ENCODE measurements around the gene CERS1. TPM values are rescaled to one million over a fixed set of nuclear protein-coding genes. Genes with fewer than 3 reads are reported as not detected.

Gene CERS1
- total and polyA plus RNA-seq, 4 donors, result 0.28 TPM; not detected in 3

- DNase-seq (ENCODE audit: low spot score), result no peak
- no peaks in the 10 kb centered on the region for H3K36me3 ChIP-seq (ENCODE audit: control insufficient read depth in 4 of 4, insufficient read depth in 3 of 4, low read depth in 1 of 4, low read length in 3 of 4)
- H3K9me3 ChIP-seq (ENCODE audit: control insufficient read depth in 4 of 4, low read length in 3 of 4), result no peaks in the 10 kb centered on the region
- H3K9ac ChIP-seq (ENCODE audit: low read depth in 1 of 2, low read length in 2 of 2), result no peak overlapping the region
- no peak overlapping the region for H3K27ac ChIP-seq (ENCODE audit: low read depth in 1 of 2, low read length in 2 of 2)
- no peak overlapping the region for H3K4me3 ChIP-seq (ENCODE audit: low read depth in 1 of 3, low read length in 3 of 3)
- WGBS, result 78% methylated on average over 10 of the region's 10 CpGs
- H3K27me3 ChIP-seq (ENCODE audit: control insufficient read depth in 4 of 4, insufficient read depth in 4 of 4, low read length in 3 of 4), result peaks cover 0 to 2% (median 0%) of the 10 kb centered on the region in 4 donors
- TF ChIP-seq HNF4G (IDR thresholded peaks at IDR 0.05), result no peak
- no peak for TF ChIP-seq HNF4A (conservative IDR thresholded peaks at IDR 0.05)
- no peak for TF ChIP-seq RXRA (IDR thresholded peaks at IDR 0.05)
- TF ChIP-seq REST (IDR thresholded peaks at IDR 0.05), result no peak
- no peak for TF ChIP-seq CTCF (IDR thresholded peaks at IDR 0.05; ENCODE audit: low read depth, low read length, missing input control)
- TF ChIP-seq ZBTB33 (IDR thresholded peaks at IDR 0.05), result no peak
- TF ChIP-seq FOXA2 (IDR thresholded peaks at IDR 0.05), result no peak
- TF ChIP-seq EGR1 (IDR thresholded peaks at IDR 0.05; ENCODE audit: low read depth in 2 of 2), result no peak
- no peak for TF ChIP-seq NR2F2 (IDR thresholded peaks at IDR 0.05)
- TF ChIP-seq JUND (IDR thresholded peaks at IDR 0.05), result no peak
- no peak for TF ChIP-seq ATF3 (IDR thresholded peaks at IDR 0.05)
- TF ChIP-seq MAX (IDR thresholded peaks at IDR 0.05), result no peak
- TF ChIP-seq GABPA (IDR thresholded peaks at IDR 0.05 in 1 of 2, conservative IDR thresholded peaks at IDR 0.05 in 1 of 2), result no peak
- TF ChIP-seq TAF1 (conservative IDR thresholded peaks at IDR 0.05), result no peak
- TF ChIP-seq YY1 (IDR thresholded peaks at IDR 0.05), result no peak
- TF ChIP-seq FOXA1 (IDR thresholded peaks at IDR 0.05), result no peak
- peaks cover 0 to 5% (median 3%) of the 10 kb centered on the region in 4 donors for H3K4me1 ChIP-seq (ENCODE audit: control insufficient read depth in 4 of 4, insufficient read depth in 4 of 4, low read length in 3 of 4)
These were observed 5.8 kb downstream of the CERS1 start for GRCh38 chr19:18889949-18890745.
